HEK293 (cell line): ENCODE measurements around the gene CAMK2B.

Experiments used
- CTCF ChIA-PET: fragments of 350-600 bp; formaldehyde crosslinking; extraction: SDS; loops from one replicate; lab custom pipeline; 2021; ENCODE audit warnings: antibody characterized with exemption; lab: Yijun Ruan, JAX
- POLR2A ChIA-PET: fragments of 300-600 bp; formaldehyde crosslinking; extraction: SDS; loops from one replicate; lab custom pipeline; 2020; ENCODE audit warnings: antibody characterized with exemption, inconsistent platforms; lab: Yijun Ruan, JAX
- H3K27ac ChIP-seq: fragments of 200-500 bp; sonication (Bioruptor generic); 2 replicates; pipeline ENCODE4 v1.5.1; 2014; ENCODE audit warnings: low read depth, low read length, control low read depth, inconsistent platforms; ENCODE audit errors: extremely low read depth
- H3K36me3 ChIP-seq, 2 experiments: fragments of 200-500 bp in 1 of 2; sonication (Bioruptor generic) in 1 of 2; 1 replicate in 1 of 2; 2 replicates in 1 of 2; pipeline ENCODE4 v1.5.1; 2014 to 2017; ENCODE audit warnings: inconsistent platforms in 2 of 2, low read length in 2 of 2; ENCODE audit not compliant: control insufficient read depth in 2 of 2, insufficient read depth in 1 of 2
- H3K4me1 ChIP-seq: fragments of 200-500 bp; sonication (Bioruptor generic); 2 replicates; pipeline ENCODE4 v1.5.1; 2014; ENCODE audit warnings: mild to moderate bottlenecking, low read length, inconsistent platforms; ENCODE audit not compliant: control insufficient read depth, insufficient read depth
- H3K4me3 ChIP-seq: 2 replicates; pipeline ENCODE4 v1.5.1; 2011; ENCODE audit warnings: low read depth, mild to moderate bottlenecking, control low read depth, low read length, moderate library complexity
- H3K9me3 ChIP-seq: fragments of 200-500 bp; sonication (Bioruptor generic); 2 replicates; pipeline ENCODE4 v1.5.1; 2014; ENCODE audit warnings: low read depth, low read length, inconsistent platforms; ENCODE audit not compliant: control insufficient read depth, insufficient read depth
- KLF16 ChIP-seq: fragments of 450-650 bp; formaldehyde crosslinking; IDR thresholded peaks from 2 replicates; pipeline ENCODE4 v1.5.1; 2017; ENCODE audit warnings: missing biosample characterization, missing genetic modification characterization
- KLF7 ChIP-seq: fragments of 450-650 bp; formaldehyde crosslinking; IDR thresholded peaks from 2 replicates; pipeline ENCODE4 v1.5.1; 2016; ENCODE audit warnings: missing biosample characterization, missing genetic modification characterization, borderline replicate concordance
- ZBTB8A ChIP-seq: fragments of 450-650 bp; formaldehyde crosslinking; IDR thresholded peaks from 2 replicates; pipeline ENCODE4 v1.5.1; 2016; ENCODE audit warnings: missing biosample characterization, missing genetic modification characterization
- ZNF114 ChIP-seq: fragments of 450-650 bp; formaldehyde crosslinking; IDR thresholded peaks from 2 replicates; pipeline ENCODE4 v1.5.0; 2017; ENCODE audit warnings: missing biosample characterization, missing genetic modification characterization
- ZNF214 ChIP-seq: fragments of 450-650 bp; formaldehyde crosslinking; IDR thresholded peaks from 2 replicates; pipeline ENCODE4 v1.5.1; 2017; ENCODE audit warnings: missing biosample characterization, mild to moderate bottlenecking, missing genetic modification characterization, borderline replicate concordance
- ZNF221 ChIP-seq: fragments of 450-650 bp; formaldehyde crosslinking; IDR thresholded peaks from 2 replicates; pipeline ENCODE4 v1.5.1; 2017; ENCODE audit warnings: missing biosample characterization, missing genetic modification characterization, borderline replicate concordance
- ZNF223 ChIP-seq: fragments of 450-650 bp; formaldehyde crosslinking; IDR thresholded peaks from 2 replicates; pipeline ENCODE4 v1.5.1; 2016; ENCODE audit warnings: missing biosample characterization, missing genetic modification characterization
- ZNF324 ChIP-seq: fragments of 450-650 bp; formaldehyde crosslinking; IDR thresholded peaks from 2 replicates; pipeline ENCODE4 v1.5.1; 2016; ENCODE audit warnings: missing biosample characterization, missing genetic modification characterization
- ZNF350 ChIP-seq: fragments of 450-650 bp; formaldehyde crosslinking; IDR thresholded peaks from 2 replicates; pipeline ENCODE4 v1.5.0; 2017; ENCODE audit warnings: missing biosample characterization, mild to moderate bottlenecking, missing genetic modification characterization
- ZNF366 ChIP-seq: fragments of 450-650 bp; formaldehyde crosslinking; conservative IDR thresholded peaks from 2 replicates; pipeline ENCODE4 v1.5.1; 2016; ENCODE audit warnings: missing biosample characterization, missing genetic modification characterization
- ZNF37A ChIP-seq: fragments of 450-650 bp; IDR thresholded peaks from 2 replicates; pipeline ENCODE4 v1.5.1; 2018; ENCODE audit warnings: missing biosample characterization, missing genetic modification characterization
- ZNF433 ChIP-seq: fragments of 450-650 bp; formaldehyde crosslinking; IDR thresholded peaks from 2 replicates; pipeline ENCODE4 v1.5.1; 2016; ENCODE audit warnings: missing biosample characterization, missing genetic modification characterization, low read depth
- ZNF561 ChIP-seq: fragments of 450-650 bp; IDR thresholded peaks from 2 replicates; pipeline ENCODE4 v1.5.1; 2018; ENCODE audit warnings: missing biosample characterization, missing genetic modification characterization, borderline replicate concordance
- ZNF654 ChIP-seq: fragments of 450-650 bp; formaldehyde crosslinking; IDR thresholded peaks from 2 replicates; pipeline ENCODE4 v1.5.1; 2016; ENCODE audit warnings: low read depth, missing biosample characterization, missing genetic modification characterization
- ZNF670 ChIP-seq: fragments of 450-650 bp; formaldehyde crosslinking; IDR thresholded peaks from 2 replicates; pipeline ENCODE4 v1.5.1; 2016; ENCODE audit warnings: missing biosample characterization, missing genetic modification characterization, low read depth
- ZNF843 ChIP-seq: fragments of 450-650 bp; formaldehyde crosslinking; IDR thresholded peaks from 2 replicates; pipeline ENCODE4 v1.5.1; 2016; ENCODE audit warnings: missing biosample characterization, missing genetic modification characterization
- TF ChIP-seq, protein P1 (sequence below): fragments of 450-650 bp; formaldehyde crosslinking; IDR thresholded peaks from 2 replicates; pipeline ENCODE4 v1.5.1; 2016; ENCODE audit warnings: missing biosample characterization, missing genetic modification characterization
- TF ChIP-seq, protein P2 (sequence below): fragments of 450-650 bp; formaldehyde crosslinking; IDR thresholded peaks from 2 replicates; pipeline ENCODE4 v1.5.1; 2016; ENCODE audit warnings: missing biosample characterization, missing genetic modification characterization
- TF ChIP-seq, protein P3 (sequence below): fragments of 450-650 bp; formaldehyde crosslinking; IDR thresholded peaks from 2 replicates; pipeline ENCODE4 v1.5.1; 2017; ENCODE audit warnings: missing biosample characterization, missing genetic modification characterization
- TF ChIP-seq, protein P4 (sequence below): fragments of 450-650 bp; formaldehyde crosslinking; IDR thresholded peaks from 2 replicates; pipeline ENCODE4 v1.5.1; 2017; ENCODE audit warnings: missing biosample characterization, missing genetic modification characterization
- TF ChIP-seq, protein P5 (sequence below): fragments of 450-650 bp; formaldehyde crosslinking; IDR thresholded peaks from 2 replicates; pipeline ENCODE4 v1.5.1; 2016; ENCODE audit warnings: missing biosample characterization, missing genetic modification characterization

CAMK2B gene

DNA sequence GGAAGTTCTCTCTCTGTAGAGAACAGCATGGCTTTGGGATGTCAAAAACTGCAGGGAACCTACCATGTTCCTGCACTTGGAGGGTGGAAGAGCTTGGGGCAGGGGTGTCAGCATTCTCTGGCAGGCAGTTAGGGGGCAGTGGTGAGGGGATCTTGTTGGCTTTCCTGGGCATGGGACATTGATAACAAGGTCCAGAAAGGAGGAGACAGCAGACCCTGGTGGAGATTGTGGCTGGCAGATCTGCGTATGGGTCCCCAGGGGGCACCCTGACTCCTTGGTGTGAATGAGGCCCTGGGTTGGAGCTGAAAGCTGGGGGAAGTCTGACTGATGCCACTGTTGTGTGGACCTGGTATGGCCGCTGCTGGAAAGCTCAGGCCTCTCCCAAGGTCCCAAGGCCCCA, 22.9 kb upstream of the CAMK2B start:
- Histone ChIP-seq H3K36me3 (no peaks in the 10 kb centered on the region), H3K9me3 (no peaks in the 10 kb centered on the region), H3K27ac (no peak overlapping the region), H3K4me1 (no peaks in the 10 kb centered on the region), H3K4me3 (no peak overlapping the region)
- POLR2A ChIA-PET, result no interaction called here
- CTCF ChIA-PET, result interaction anchor here (0.7 to 0.9 kb wide), 4 partner anchors 11 to 220 kb away, joined by 3 to 6 read pairs (median 4); no protein-coding TSS in a partner anchor
- no peak for TF ChIP-seq ZNF324 (tag by site-specific recombination)
- TF ChIP-seq, protein P1, sequence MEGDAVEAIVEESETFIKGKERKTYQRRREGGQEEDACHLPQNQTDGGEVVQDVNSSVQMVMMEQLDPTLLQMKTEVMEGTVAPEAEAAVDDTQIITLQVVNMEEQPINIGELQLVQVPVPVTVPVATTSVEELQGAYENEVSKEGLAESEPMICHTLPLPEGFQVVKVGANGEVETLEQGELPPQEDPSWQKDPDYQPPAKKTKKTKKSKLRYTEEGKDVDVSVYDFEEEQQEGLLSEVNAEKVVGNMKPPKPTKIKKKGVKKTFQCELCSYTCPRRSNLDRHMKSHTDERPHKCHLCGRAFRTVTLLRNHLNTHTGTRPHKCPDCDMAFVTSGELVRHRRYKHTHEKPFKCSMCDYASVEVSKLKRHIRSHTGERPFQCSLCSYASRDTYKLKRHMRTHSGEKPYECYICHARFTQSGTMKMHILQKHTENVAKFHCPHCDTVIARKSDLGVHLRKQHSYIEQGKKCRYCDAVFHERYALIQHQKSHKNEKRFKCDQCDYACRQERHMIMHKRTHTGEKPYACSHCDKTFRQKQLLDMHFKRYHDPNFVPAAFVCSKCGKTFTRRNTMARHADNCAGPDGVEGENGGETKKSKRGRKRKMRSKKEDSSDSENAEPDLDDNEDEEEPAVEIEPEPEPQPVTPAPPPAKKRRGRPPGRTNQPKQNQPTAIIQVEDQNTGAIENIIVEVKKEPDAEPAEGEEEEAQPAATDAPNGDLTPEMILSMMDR (tag by site-specific recombination), result 0 out of 2 replicates have a peak, but pooled peaks have one; percentile 13
- TF ChIP-seq, protein P2, sequence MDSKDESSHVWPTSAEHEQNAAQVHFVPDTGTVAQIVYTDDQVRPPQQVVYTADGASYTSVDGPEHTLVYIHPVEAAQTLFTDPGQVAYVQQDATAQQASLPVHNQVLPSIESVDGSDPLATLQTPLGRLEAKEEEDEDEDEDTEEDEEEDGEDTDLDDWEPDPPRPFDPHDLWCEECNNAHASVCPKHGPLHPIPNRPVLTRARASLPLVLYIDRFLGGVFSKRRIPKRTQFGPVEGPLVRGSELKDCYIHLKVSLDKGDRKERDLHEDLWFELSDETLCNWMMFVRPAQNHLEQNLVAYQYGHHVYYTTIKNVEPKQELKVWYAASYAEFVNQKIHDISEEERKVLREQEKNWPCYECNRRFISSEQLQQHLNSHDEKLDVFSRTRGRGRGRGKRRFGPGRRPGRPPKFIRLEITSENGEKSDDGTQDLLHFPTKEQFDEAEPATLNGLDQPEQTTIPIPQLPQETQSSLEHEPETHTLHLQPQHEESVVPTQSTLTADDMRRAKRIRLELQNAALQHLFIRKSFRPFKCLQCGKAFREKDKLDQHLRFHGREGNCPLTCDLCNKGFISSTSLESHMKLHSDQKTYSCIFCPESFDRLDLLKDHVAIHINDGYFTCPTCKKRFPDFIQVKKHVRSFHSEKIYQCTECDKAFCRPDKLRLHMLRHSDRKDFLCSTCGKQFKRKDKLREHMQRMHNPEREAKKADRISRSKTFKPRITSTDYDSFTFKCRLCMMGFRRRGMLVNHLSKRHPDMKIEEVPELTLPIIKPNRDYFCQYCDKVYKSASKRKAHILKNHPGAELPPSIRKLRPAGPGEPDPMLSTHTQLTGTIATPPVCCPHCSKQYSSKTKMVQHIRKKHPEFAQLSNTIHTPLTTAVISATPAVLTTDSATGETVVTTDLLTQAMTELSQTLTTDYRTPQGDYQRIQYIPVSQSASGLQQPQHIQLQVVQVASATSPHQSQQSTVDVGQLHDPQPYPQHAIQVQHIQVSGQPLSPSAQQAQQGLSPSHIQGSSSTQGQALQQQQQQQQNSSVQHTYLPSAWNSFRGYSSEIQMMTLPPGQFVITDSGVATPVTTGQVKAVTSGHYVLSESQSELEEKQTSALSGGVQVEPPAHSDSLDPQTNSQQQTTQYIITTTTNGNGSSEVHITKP (tag by site-specific recombination), result peak; percentile 46; the same call in 1 of the 2 replicates

DNA sequence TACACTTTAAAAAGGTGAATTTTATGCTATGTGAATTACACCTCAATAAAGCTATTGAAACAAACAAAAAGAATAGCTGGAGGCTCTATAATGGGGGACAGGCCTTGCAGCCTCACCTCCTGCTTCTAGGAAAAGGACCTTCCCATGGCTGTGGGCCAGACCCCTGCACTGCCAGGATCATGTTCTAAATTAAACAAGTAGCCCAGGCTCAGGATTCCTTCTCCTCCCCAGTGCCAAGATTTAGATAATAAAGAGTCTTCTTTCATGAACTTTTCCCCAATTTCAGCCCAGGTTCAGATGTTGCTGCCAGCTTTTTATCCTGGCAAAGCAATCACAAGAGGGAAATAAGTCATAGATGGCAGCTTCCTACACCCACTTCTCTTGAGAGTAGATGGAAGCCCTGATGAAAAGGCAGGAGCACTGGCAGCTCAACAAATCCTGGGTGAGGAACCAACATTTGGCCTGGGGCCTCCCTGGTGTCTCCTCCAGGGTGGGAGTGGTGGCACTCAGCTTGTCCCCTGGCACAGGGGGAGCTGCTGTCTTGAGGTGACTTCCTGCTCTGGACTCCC, 22.2 kb upstream of the CAMK2B start:
- TF ChIP-seq ZNF221 (no peak), ZNF670 (tag by site-specific recombination) (no peak), ZNF214 (tag by site-specific recombination) (no peak), ZNF843 (tag by site-specific recombination) (no peak), ZNF561 (tag by site-specific recombination) (no peak), ZNF366 (tag by site-specific recombination) (no peak), KLF16 (tag by site-specific recombination) (no peak), ZNF433 (tag by site-specific recombination) (no peak), ZBTB8A (tag by site-specific recombination) (no peak), KLF7 (tag by site-specific recombination) (no peak), ZNF654 (tag by site-specific recombination) (no peak), ZNF223 (tag by site-specific recombination) (no peak), ZNF37A (no peak), ZNF114 (tag by site-specific recombination) (no peak), ZNF350 (tag by site-specific recombination) (no peak)
- TF ChIP-seq, protein P3, sequence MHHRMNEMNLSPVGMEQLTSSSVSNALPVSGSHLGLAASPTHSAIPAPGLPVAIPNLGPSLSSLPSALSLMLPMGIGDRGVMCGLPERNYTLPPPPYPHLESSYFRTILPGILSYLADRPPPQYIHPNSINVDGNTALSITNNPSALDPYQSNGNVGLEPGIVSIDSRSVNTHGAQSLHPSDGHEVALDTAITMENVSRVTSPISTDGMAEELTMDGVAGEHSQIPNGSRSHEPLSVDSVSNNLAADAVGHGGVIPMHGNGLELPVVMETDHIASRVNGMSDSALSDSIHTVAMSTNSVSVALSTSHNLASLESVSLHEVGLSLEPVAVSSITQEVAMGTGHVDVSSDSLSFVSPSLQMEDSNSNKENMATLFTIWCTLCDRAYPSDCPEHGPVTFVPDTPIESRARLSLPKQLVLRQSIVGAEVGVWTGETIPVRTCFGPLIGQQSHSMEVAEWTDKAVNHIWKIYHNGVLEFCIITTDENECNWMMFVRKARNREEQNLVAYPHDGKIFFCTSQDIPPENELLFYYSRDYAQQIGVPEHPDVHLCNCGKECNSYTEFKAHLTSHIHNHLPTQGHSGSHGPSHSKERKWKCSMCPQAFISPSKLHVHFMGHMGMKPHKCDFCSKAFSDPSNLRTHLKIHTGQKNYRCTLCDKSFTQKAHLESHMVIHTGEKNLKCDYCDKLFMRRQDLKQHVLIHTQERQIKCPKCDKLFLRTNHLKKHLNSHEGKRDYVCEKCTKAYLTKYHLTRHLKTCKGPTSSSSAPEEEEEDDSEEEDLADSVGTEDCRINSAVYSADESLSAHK (tag by site-specific recombination), result no peak
- TF ChIP-seq, protein P4, sequence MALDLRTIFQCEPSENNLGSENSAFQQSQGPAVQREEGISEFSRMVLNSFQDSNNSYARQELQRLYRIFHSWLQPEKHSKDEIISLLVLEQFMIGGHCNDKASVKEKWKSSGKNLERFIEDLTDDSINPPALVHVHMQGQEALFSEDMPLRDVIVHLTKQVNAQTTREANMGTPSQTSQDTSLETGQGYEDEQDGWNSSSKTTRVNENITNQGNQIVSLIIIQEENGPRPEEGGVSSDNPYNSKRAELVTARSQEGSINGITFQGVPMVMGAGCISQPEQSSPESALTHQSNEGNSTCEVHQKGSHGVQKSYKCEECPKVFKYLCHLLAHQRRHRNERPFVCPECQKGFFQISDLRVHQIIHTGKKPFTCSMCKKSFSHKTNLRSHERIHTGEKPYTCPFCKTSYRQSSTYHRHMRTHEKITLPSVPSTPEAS, result no peak
- TF ChIP-seq, protein P5, sequence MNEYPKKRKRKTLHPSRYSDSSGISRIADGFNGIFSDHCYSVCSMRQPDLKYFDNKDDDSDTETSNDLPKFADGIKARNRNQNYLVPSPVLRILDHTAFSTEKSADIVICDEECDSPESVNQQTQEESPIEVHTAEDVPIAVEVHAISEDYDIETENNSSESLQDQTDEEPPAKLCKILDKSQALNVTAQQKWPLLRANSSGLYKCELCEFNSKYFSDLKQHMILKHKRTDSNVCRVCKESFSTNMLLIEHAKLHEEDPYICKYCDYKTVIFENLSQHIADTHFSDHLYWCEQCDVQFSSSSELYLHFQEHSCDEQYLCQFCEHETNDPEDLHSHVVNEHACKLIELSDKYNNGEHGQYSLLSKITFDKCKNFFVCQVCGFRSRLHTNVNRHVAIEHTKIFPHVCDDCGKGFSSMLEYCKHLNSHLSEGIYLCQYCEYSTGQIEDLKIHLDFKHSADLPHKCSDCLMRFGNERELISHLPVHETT, result no peak
- Histone ChIP-seq H3K4me1 (no peaks in the 10 kb centered on the region), H3K36me3 (no peaks in the 10 kb centered on the region), H3K4me3 (no peak overlapping the region), H3K9me3 (no peaks in the 10 kb centered on the region), H3K27ac (no peak overlapping the region)
- ChIA-PET CTCF (interaction anchor here (0.6 to 0.8 kb wide), 4 partner anchors 12 to 262 kb away, joined by 3 to 4 read pairs (median 4); no protein-coding TSS in a partner anchor), POLR2A (no interaction called here)
